Astrocyte (in vitro differentiated cells and primary cell): ENCODE data around the gene SELENBP1.

Experiments used
- CTCF ChIP-seq: IDR thresholded peaks from 2 replicates; pipeline ENCODE4 v1.5.1; 2011; ENCODE audit warnings: low read depth, mild to moderate bottlenecking, inconsistent platforms, low read length, moderate library complexity; ENCODE audit not compliant: insufficient read depth
- EZH2 ChIP-seq: IDR thresholded peaks from 2 replicates; pipeline ENCODE4 v1.6.1; 2012; ENCODE audit warnings: mild to moderate bottlenecking, low read length, inconsistent platforms; ENCODE audit not compliant: insufficient read depth

GRCh38 chr1:151369302-151369610, 3.2 kb downstream of the SELENBP1 start:
- TF ChIP-seq CTCF, result no peak
- TF ChIP-seq EZH2, result no peak
